NCI-H1092 (cell line): ENCODE results near the gene ELAVL1.

Source experiments
- DNase-seq: peaks from one replicate; lab custom pipeline; 2025; lab: John Stamatoyannopoulos, UW

The ELAVL1 gene

DNA sequence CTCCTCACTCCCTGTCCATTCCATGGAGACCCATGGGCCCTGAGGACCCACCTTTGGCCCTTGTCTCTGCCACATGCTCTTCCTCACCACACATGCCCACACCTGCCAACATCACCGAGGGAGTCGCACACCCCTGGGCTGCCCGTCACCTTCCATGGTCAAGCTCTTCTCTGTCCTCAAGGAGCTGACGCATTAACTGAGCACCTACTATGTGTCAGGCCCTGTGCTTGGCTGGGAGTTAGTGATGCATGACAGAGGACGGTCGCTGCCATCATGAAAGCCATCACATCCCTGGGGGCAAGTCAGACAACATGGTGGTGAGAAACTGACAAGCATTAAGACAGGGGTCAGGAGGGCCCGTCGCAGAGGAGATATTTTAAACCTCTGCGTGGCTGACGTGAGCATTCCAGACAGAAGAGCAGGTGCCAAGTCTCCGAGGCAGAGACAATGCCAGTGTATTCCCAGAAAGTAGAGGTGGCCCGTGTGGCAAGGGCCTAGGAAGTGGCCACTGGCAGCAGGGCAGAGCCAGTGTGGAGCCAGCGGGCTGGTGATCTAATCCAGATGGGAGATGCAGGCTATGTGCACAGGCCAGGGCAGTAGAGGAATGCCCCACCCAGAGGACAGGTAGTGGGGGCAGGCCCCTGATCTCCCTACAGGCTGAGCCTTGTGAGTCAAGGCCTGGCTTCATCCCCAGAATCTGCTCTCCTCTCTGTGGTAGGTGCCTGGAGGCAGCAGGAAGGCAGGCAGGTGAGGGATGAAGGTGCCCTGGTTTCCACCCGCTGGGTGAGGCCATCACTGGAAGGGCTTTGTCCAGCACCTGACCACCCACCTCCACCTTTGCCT is 21.2 kb downstream of the ELAVL1 start:
- no peak for DNase-seq

- no peak for DNase-seq
Observed at GRCh38 chr19:7983286-7983950, 22.0 kb downstream of the ELAVL1 start.

DNA sequence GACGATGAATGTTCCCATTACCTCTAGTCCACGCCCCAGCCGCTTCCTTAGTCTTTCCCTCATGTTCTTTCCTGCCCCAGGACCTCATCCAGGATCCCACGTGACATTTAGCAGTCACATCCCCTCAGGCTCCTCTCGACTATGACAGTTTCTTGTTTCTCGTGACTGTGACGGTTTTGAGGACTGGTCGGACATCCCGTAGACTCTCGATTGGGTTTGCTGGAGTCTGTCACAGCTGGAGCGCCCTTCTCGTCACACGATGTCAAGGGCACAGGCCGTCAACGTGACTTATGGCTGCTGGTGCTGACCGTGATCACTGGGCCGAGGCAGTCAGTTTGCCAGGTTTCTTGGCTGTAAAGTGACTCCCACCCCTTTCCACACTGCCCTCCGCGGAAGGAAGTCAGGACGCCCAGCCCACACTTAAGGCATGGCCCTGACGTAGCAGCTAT is 22.8 kb downstream of the ELAVL1 start:
- DNase-seq, result no peak

DNA sequence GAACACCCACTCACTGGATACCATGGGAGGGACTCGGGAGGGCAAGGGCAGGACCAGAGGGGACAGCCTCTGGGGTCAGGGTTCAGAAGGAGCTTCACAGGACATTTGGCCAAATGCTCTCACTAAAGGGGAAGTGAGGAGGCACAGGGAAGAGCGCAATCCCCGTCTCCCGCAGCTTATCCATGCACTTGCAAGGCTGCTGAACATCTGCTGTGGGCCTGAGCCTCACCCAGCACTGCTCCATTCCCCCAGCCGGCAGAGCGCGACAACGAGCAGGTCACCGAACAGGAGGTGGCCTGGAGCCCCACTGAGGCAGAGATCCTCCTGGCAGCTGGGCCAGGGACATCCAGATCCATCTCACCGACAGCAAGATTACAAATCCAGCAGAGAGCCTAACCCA is 23.3 kb downstream of the ELAVL1 start:
- DNase-seq, result no peak

- no peak for DNase-seq
Observed at GRCh38 chr19:7981661-7982060, 23.8 kb downstream of the ELAVL1 start.

GRCh38 chr19:7981199-7981598 is 24.2 kb downstream of the ELAVL1 start:
- no peak for DNase-seq

- DNase-seq, result no peak
Observed at GRCh38 chr19:7980635-7981121, 24.8 kb downstream of the ELAVL1 start.

- DNase-seq, result no peak
Observed at GRCh38 chr19:7980168-7980567, 25.3 kb downstream of the ELAVL1 start.

DNA sequence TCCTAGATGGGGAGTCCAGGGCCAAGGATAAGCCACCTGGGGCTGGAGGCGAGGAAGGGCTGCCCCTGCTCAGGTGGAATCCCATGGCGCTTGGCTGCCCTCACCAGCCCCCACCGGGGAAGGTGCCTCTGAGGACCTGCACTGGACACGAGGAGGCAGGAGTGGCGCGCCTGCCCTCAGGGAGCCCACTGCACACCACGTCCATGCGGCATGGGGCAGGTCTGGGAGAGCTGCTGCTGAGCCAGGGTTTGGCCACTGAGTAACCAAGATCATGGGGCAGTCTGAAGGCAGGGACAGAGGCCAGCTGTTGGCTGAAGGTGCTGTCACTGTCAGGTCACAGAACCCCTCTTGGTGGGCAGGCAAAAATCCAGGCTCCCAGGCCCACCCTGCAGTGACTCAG is 25.9 kb downstream of the ELAVL1 start:
- no peak for DNase-seq

GRCh38 chr19:7979011-7979410 is 26.4 kb downstream of the ELAVL1 start:
- no peak for DNase-seq

- DNase-seq, result no peak
Observed at GRCh38 chr19:7978179-7978825, 27.1 kb downstream of the ELAVL1 start.

GRCh38 chr19:7977723-7978040 is 27.8 kb downstream of the ELAVL1 start:
- no peak for DNase-seq

DNA sequence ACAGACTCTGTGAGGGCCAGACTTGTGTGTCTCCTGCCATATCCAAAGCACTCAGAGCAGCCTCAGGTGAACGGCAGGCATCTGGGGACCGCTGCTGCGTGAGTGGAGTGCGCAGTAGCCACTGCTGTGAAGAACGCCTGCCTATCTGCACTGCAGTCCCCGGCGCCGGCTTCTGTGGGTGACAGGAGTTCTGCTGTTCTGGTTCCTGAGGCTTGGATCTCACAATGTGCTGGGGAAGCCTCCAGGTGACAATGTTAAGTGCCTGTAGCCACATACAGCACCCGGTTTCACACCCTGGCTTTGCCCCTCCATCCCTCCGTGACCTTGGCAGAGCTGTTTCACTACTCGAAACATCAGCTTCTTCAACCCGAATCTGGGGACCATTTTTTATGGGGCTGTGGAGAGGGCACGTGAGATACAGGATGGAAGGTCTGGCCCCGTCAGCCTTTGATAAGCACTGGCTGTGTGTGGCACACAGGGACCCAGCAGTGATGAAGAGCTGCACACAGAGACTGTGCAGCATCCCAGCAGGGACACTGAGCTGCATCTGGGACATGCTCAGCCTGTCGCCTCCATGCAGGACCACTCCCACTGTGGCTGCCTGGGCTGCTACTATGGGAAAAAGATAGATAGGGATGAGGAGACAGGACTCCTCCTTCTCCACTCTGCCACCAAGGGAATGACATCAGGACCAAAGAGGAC is 28.3 kb downstream of the ELAVL1 start:
- DNase-seq, result no peak

- no peak for DNase-seq
Observed at GRCh38 chr19:7976461-7976860, 29.0 kb downstream of the ELAVL1 start.

- no peak for DNase-seq
Observed at GRCh38 chr19:7975037-7975436, 30.4 kb downstream of the ELAVL1 start.

- no peak for DNase-seq
Observed at GRCh38 chr19:7973883-7974282, 31.6 kb downstream of the ELAVL1 start.

DNA sequence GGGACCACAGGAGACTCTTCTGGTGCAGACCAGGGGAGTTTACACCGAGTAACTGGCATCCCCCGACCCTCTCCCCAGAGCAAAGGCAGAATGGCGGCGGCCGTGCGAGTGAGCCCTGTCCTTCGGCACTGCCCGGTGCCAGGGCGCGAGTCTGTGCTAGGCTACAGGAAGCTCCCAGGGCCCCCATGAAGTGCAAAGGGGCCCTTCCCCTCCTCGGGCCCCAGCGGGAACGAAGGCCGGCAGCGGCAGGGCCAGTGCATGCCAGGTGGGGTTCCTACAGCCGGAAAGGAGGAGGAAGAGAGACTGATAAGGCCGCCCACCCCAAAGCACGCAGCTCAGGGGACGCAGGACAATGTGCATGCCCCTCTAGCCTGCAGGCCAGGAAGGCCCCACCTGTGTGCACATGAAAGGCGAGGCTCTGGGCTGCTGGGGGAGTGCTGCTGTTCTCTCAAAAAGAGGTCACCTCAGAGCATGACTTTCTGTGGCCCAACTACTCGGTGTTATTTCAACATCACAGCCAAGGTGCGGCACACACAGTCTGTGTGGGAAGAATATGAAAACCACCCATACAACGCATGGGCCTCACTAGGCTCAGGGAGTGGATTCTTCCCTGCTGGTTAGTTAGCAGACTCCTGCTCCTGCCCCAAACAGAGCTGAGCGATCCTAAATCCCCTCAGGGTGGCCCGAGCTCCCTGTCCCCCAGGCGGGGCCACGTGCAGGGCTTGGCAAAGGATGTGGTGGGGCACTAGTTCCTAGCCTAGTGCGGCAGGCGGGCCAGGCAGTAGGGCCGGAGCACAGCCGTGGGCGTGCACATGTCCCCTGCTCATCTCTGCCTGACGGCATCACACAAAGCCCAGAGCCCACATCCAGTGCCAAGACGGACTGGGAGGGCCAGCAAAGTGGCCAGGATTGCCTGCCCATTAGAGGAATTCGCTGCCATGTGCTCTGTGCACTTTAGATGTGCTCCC is 33.6 kb downstream of the ELAVL1 start:
- no peak for DNase-seq

DNA sequence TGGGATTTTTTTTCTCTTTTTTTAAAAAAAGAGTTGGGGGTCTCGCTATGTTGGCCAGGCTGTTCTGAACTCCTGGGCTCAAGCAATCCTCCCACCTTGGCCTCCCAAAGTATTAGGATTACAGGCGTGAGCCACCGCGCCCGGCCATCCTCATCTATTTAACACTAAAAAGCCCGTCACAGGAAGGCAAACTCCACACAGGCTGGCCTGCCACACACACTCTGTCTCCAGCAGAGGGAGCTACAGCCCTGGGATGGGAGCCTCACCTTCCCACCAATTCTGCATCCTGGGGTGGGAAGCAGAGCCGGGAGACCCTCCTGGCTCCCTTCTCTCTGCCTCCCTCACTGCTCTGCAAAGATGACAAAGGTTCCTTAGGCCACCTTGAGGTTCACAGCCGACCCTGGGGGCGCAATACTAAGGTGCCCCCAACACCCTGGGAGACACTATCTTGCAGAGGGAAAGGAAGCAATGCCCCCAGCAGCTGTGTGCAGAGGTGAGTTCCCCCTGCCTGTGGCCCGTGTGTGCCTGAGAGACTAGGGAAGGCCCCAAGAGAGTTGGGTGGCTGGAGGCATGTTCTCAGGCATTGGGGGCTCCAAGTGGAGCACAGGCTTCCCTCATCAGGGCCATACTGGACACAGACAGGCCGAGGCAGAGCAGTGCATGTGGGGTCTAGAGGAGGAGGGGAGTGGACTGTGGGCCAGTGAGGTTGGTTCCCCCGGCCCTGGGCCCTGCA is 34.6 kb downstream of the ELAVL1 start:
- DNase-seq, result no peak

- DNase-seq, result no peak
Observed at GRCh38 chr19:7969555-7969939, 35.9 kb downstream of the ELAVL1 start.

DNA sequence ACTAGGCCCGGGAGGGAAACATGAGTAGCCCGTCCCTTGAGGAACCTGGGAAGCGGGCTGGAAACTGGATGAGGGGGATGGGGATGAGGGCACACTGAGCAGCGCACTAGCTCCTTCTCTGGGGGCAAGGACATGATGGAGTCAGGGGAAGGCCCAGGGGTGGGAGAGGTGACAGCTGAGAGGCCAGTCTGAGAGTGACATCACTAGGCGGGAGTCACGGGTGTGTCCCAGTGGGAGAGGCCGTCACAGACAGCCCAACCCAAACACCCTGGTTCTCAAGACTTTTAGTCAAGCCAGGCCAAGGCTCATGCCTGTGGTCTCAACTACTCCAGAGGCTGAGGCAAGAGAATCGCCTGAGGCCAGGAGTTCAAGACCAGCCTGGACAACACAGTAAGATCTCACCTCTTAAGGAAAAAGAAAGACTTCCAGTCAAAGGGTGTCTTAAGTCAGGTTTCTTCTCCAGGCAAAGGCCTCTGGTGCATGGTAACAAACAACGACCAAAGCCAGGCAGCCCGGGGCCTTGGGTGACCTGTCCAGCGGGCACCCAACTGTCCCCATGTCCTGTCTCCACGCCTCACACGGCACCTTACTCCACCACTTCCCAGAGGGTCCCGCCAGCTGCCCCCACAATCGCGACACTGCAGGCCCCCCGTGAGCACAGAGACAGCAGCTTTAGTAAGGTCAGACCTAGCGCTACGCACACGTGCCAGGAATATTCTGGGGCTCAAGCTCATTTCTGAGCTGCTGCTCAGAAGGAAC is 36.5 kb downstream of the ELAVL1 start:
- no peak for DNase-seq
